Measurements from ENCODE around the gene AUNIP.

DNA sequence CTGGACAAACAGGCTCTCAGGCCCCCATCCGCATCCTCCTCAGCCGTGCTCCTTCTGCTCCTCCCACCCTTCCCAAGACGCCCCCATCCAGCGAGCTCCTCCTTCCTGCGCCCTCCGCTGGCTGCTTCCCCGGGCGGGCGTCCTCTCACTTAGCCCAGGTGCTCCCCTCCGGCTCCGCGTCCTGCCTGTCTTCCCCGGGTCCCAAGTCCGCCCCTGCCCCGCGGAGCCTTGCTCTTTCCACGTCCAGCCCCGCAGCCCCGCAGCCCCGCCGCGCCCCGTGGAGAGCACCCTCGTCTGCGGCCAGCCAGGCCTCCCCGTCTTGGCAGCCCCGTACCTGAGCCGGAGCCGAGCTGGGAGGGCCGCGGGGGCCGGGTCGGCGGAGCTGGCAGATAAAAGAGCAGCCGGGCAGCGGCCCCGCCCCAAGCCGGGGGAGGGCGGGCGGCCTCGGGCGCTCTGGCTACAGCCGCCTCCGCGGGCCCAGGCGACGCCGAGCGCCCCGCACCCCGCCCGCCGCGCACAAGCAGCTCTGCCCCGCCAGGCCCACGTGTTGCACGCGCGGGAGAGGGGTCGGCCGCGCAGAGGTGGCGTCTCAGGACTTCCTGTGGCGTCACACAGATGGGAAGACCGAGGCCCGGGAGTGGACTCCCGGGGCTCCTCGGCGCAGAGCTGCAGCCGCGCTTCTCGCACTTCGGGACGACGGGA, 16.0 kb upstream of the AUNIP start, which contains the start of gene PAQR7:
- TF ChIP-seq, protein P1, sequence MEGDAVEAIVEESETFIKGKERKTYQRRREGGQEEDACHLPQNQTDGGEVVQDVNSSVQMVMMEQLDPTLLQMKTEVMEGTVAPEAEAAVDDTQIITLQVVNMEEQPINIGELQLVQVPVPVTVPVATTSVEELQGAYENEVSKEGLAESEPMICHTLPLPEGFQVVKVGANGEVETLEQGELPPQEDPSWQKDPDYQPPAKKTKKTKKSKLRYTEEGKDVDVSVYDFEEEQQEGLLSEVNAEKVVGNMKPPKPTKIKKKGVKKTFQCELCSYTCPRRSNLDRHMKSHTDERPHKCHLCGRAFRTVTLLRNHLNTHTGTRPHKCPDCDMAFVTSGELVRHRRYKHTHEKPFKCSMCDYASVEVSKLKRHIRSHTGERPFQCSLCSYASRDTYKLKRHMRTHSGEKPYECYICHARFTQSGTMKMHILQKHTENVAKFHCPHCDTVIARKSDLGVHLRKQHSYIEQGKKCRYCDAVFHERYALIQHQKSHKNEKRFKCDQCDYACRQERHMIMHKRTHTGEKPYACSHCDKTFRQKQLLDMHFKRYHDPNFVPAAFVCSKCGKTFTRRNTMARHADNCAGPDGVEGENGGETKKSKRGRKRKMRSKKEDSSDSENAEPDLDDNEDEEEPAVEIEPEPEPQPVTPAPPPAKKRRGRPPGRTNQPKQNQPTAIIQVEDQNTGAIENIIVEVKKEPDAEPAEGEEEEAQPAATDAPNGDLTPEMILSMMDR (IDR thresholded peaks at IDR 0.05), result peak in 1 of 6 experiments; percentile 5
- peak in 2 of 4 donors; percentile 58 for TF ChIP-seq POLR2A (IDR thresholded peaks at IDR 0.05)
